ENCODE results near the gene FAM193B.

FAM193B gene

GRCh38 chr5:177554474-177555111 is at the start of gene FAM193B:
TSS of gene FAM193B (minus strand) at chr5:177554563. CDS start at chr5:177554458, 105 bp downstream.
- DNase-seq, result peak; percentile 97

GRCh38 chr5:177604116-177604521 is 49.8 kb upstream of the FAM193B start:
- no peak for DNase-seq

- DNase-seq, result no peak
Observed at GRCh38 chr5:177603631-177604030, 49.3 kb upstream of the FAM193B start.

GRCh38 chr5:177602458-177602830 is 48.1 kb upstream of the FAM193B start:
- DNase-seq, result no peak

GRCh38 chr5:177601577-177602457 is 47.5 kb upstream of the FAM193B start:
- DNase-seq, result no peak

- DNase-seq, result no peak
Observed at GRCh38 chr5:177601126-177601525, 46.8 kb upstream of the FAM193B start.

- no peak for DNase-seq
Observed at GRCh38 chr5:177600508-177601018, 46.2 kb upstream of the FAM193B start.

- DNase-seq, result peak; percentile 93
Observed at GRCh38 chr5:177599731-177600507, 45.6 kb upstream of the FAM193B start, which contains the start of gene B4GALT7. TSS of gene B4GALT7 (plus strand) at chr5:177600132. CDS start at chr5:177600211, 79 bp downstream.

- no peak for DNase-seq
Observed at GRCh38 chr5:177598477-177598876, 44.1 kb upstream of the FAM193B start.

- DNase-seq, result no peak
Observed at GRCh38 chr5:177596775-177597238, 42.4 kb upstream of the FAM193B start.

GRCh38 chr5:177595991-177596774 is 41.8 kb upstream of the FAM193B start:
- no peak for DNase-seq

- no peak for DNase-seq
Observed at GRCh38 chr5:177595026-177595585, 40.7 kb upstream of the FAM193B start.

GRCh38 chr5:177594071-177594470 is 39.7 kb upstream of the FAM193B start:
- DNase-seq, result no peak

- no peak for DNase-seq
Observed at GRCh38 chr5:177593511-177593910, 39.1 kb upstream of the FAM193B start.

- DNase-seq, result no peak
Observed at GRCh38 chr5:177592905-177593304, 38.5 kb upstream of the FAM193B start.

GRCh38 chr5:177592010-177592834 is 37.9 kb upstream of the FAM193B start, which contains the start of gene TMED9:
TSS of gene TMED9 (plus strand) at chr5:177592203. CDS start at chr5:177592215, 12 bp downstream.
- DNase-seq, result peak; percentile 90

GRCh38 chr5:177591690-177592009 is 37.3 kb upstream of the FAM193B start:
- no peak for DNase-seq

- no peak for DNase-seq
Observed at GRCh38 chr5:177590406-177590805, 36.0 kb upstream of the FAM193B start.

GRCh38 chr5:177588413-177588909 is 34.1 kb upstream of the FAM193B start:
- DNase-seq, result no peak

GRCh38 chr5:177578316-177578715 is 24.0 kb upstream of the FAM193B start:
- no peak for DNase-seq

GRCh38 chr5:177576169-177576568 is 21.8 kb upstream of the FAM193B start:
- DNase-seq, result no peak
